ENCODE results near the gene CYP3A4.
"Not testable (repeated sequence)": the region's sequence is repeated elsewhere in the genome, so short reads cannot be mapped to it uniquely, and the experiment has no call there.

The CYP3A4 gene

GRCh38 chr7:99790407-99790806 lies 6.4 kb upstream of the CYP3A4 start:
- no peak for TF ChIP-seq CTCF (IDR thresholded peaks at IDR 0.05; ENCODE audit: low read depth, low read length)
- Histone ChIP-seq H3K9me3 (ENCODE audit: severe bottlenecking) (no peaks in the 10 kb centered on the region), H3K4me3 (ENCODE audit: low read depth, low read length) (no peak overlapping the region), H3K36me3 (no peaks in the 10 kb centered on the region), H3K27ac (no peak overlapping the region), H3K27me3 (ENCODE audit: insufficient read depth, low read depth, severe bottlenecking) (peaks cover 33% of the 10 kb centered on the region)
- no peak for DNase-seq

GRCh38 chr7:99789441-99790070 lies 5.6 kb upstream of the CYP3A4 start:
- H3K9me3 ChIP-seq (ENCODE audit: severe bottlenecking) = no peaks in the 10 kb centered on the region
- no peak for DNase-seq
- no peak overlapping the region for H3K4me3 ChIP-seq (ENCODE audit: low read depth, low read length)
- no peak for TF ChIP-seq CTCF (IDR thresholded peaks at IDR 0.05; ENCODE audit: low read depth, low read length)
- no peaks in the 10 kb centered on the region for H3K36me3 ChIP-seq
- H3K27ac ChIP-seq = no peak overlapping the region
- peaks cover 31% of the 10 kb centered on the region for H3K27me3 ChIP-seq (ENCODE audit: insufficient read depth, low read depth, severe bottlenecking)

- Histone ChIP-seq H3K27me3 (ENCODE audit: insufficient read depth, low read depth, severe bottlenecking) (peaks cover 31% of the 10 kb centered on the region), H3K27ac (no peak overlapping the region), H3K4me3 (ENCODE audit: low read depth, low read length) (no peak overlapping the region), H3K36me3 (no peaks in the 10 kb centered on the region), H3K9me3 (ENCODE audit: severe bottlenecking) (no peaks in the 10 kb centered on the region)
- DNase-seq = no peak
- no peak for TF ChIP-seq CTCF (IDR thresholded peaks at IDR 0.05; ENCODE audit: low read depth, low read length)
Observed at GRCh38 chr7:99788554-99788953, 4.6 kb upstream of the CYP3A4 start.

- no peaks in the 10 kb centered on the region for H3K36me3 ChIP-seq
- peaks cover 21% of the 10 kb centered on the region for H3K27me3 ChIP-seq (ENCODE audit: insufficient read depth, low read depth, severe bottlenecking)
- no peak for DNase-seq
- no peak overlapping the region for H3K27ac ChIP-seq
- TF ChIP-seq CTCF (IDR thresholded peaks at IDR 0.05; ENCODE audit: low read depth, low read length) = no peak
- no peak overlapping the region for H3K4me3 ChIP-seq (ENCODE audit: low read depth, low read length)
- H3K9me3 ChIP-seq (ENCODE audit: severe bottlenecking) = no peaks in the 10 kb centered on the region
Observed at GRCh38 chr7:99786726-99787335, 2.8 kb upstream of the CYP3A4 start.

- H3K9me3 ChIP-seq (ENCODE audit: severe bottlenecking); H3K4me3 ChIP-seq (ENCODE audit: low read depth, low read length); H3K36me3 ChIP-seq; DNase-seq; H3K27ac ChIP-seq: not testable (repeated sequence)
- peaks cover 16% of the 10 kb centered on the region for H3K27me3 ChIP-seq (ENCODE audit: insufficient read depth, low read depth, severe bottlenecking)
Observed at GRCh38 chr7:99785654-99786053, 1.7 kb upstream of the CYP3A4 start.

- peaks cover 15% of the 10 kb centered on the region for H3K27me3 ChIP-seq (ENCODE audit: insufficient read depth, low read depth, severe bottlenecking)
- TF ChIP-seq CTCF (IDR thresholded peaks at IDR 0.05; ENCODE audit: low read depth, low read length) = no peak
- no peaks in the 10 kb centered on the region for H3K36me3 ChIP-seq
- no peak for DNase-seq
- no peak overlapping the region for H3K27ac ChIP-seq
- H3K9me3 ChIP-seq (ENCODE audit: severe bottlenecking) = no peaks in the 10 kb centered on the region
- H3K4me3 ChIP-seq (ENCODE audit: low read depth, low read length) = no peak overlapping the region
Observed at GRCh38 chr7:99782012-99782953, 1.7 kb downstream of the CYP3A4 start.

Measured in WERI-Rb-1 (cell line).